Parathyroid adenoma (tissue), 2 donors: ENCODE results near the gene NTPCR.

Experiments used
- H2AFZ ChIP-seq: fragments of 300-600 bp; sonication (generic); one replicate; pipeline ENCODE4 v1.7.0; 2017; ENCODE audit warnings: antibody characterized with exemption, mild to moderate bottlenecking
- H3K27ac ChIP-seq: fragments of 300-600 bp; sonication (generic); one replicate; pipeline ENCODE4 v1.7.0; 2017
- H3K27me3 ChIP-seq: fragments of 300-600 bp; sonication (generic); one replicate; pipeline ENCODE4 v1.7.0; 2017; ENCODE audit warnings: low read length; ENCODE audit not compliant: control insufficient read depth, insufficient read depth
- H3K36me3 ChIP-seq: fragments of 300-600 bp; sonication (generic); one replicate; pipeline ENCODE4 v1.7.0; 2017; ENCODE audit warnings: low read length; ENCODE audit not compliant: control insufficient read depth, insufficient read depth
- H3K4me1 ChIP-seq: fragments of 300-600 bp; sonication (generic); one replicate; pipeline ENCODE4 v1.7.0; 2017; ENCODE audit warnings: control low read depth
- H3K4me2 ChIP-seq: fragments of 300-600 bp; sonication (generic); one replicate; pipeline ENCODE4 v1.7.0; 2017; ENCODE audit warnings: low read length
- H3K4me3 ChIP-seq: fragments of 300-600 bp; sonication (generic); one replicate; pipeline ENCODE4 v1.7.0; 2017; ENCODE audit warnings: low read depth, low read length
- H3K79me2 ChIP-seq: fragments of 300-600 bp; sonication (generic); one replicate; pipeline ENCODE4 v1.7.0; 2017; ENCODE audit warnings: control low read depth
- H3K9ac ChIP-seq: fragments of 300-600 bp; sonication (generic); one replicate; pipeline ENCODE4 v1.7.0; 2017; ENCODE audit warnings: mild to moderate bottlenecking
- H3K9me3 ChIP-seq: fragments of 300-600 bp; sonication (generic); one replicate; pipeline ENCODE4 v1.7.0; 2017; ENCODE audit warnings: low read length; ENCODE audit not compliant: control insufficient read depth
- TF ChIP-seq, protein P1 (sequence below): fragments of 300-600 bp; sonication (generic); IDR thresholded peaks from one replicate; pipeline ENCODE4 v1.7.0; 2017; ENCODE audit warnings: antibody characterized with exemption, mild to moderate bottlenecking
- donor health status: primary hyperparathyroidism.

NTPCR gene

DNA sequence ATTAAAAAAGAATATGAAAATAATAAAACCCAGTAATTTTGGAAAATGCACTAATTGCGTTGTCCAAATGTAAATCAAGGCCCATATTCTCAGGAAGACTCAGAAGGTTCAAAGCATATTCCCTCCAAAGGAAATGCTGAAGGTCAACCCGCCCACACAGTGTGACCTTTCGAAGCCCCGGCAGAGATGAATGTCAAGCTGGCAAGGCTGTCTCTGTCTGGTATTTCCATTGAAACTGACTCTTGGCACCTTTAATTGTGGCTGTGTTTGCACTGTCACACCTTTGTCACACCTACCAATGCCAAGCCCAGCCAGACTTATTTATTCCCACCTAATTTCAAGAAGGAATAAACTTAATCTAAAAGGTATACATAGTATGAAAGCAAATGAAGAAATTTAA is 82.5 kb downstream of the NTPCR start:
- H3K79me2 ChIP-seq = no peaks in the 10 kb centered on the region
- H3K36me3 ChIP-seq = no peaks in the 10 kb centered on the region
- no peaks in the 10 kb centered on the region for H3K27me3 ChIP-seq
- no peak overlapping the region for H2AFZ ChIP-seq
- no peak overlapping the region for H3K9ac ChIP-seq
- no peaks in the 10 kb centered on the region for H3K9me3 ChIP-seq
- H3K4me1 ChIP-seq = no peaks in the 10 kb centered on the region
- no peak overlapping the region for H3K4me3 ChIP-seq
- H3K4me2 ChIP-seq = no peak overlapping the region
- TF ChIP-seq, protein P1, sequence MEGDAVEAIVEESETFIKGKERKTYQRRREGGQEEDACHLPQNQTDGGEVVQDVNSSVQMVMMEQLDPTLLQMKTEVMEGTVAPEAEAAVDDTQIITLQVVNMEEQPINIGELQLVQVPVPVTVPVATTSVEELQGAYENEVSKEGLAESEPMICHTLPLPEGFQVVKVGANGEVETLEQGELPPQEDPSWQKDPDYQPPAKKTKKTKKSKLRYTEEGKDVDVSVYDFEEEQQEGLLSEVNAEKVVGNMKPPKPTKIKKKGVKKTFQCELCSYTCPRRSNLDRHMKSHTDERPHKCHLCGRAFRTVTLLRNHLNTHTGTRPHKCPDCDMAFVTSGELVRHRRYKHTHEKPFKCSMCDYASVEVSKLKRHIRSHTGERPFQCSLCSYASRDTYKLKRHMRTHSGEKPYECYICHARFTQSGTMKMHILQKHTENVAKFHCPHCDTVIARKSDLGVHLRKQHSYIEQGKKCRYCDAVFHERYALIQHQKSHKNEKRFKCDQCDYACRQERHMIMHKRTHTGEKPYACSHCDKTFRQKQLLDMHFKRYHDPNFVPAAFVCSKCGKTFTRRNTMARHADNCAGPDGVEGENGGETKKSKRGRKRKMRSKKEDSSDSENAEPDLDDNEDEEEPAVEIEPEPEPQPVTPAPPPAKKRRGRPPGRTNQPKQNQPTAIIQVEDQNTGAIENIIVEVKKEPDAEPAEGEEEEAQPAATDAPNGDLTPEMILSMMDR = no peak
- H3K27ac ChIP-seq = no peak overlapping the region

DNA sequence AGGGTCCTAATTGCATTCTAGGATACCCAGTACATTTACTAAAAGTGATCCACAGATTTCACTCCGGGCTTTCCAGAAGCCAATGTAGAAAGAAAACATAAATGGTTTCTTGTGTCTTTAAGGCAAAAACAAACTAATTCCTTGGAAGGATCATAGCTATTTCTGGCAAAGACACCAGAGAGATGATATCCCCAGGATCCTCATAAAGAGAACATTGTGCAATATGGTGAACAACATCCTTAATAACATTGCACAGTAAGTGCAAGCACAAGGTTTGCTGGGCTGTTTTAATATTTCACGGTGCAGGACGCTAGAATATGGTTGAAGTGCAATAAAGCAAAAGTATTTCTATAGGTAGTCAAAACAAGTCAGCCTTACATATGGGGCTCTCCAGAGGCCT is 83.0 kb downstream of the NTPCR start:
- no peaks in the 10 kb centered on the region for H3K36me3 ChIP-seq
- H3K9ac ChIP-seq = no peak overlapping the region
- no peaks in the 10 kb centered on the region for H3K4me1 ChIP-seq
- H3K4me2 ChIP-seq = no peak overlapping the region
- no peaks in the 10 kb centered on the region for H3K27me3 ChIP-seq
- H3K4me3 ChIP-seq = no peak overlapping the region
- H3K79me2 ChIP-seq = no peaks in the 10 kb centered on the region
- TF ChIP-seq, protein P1 = no peak
- H3K27ac ChIP-seq = no peak overlapping the region
- no peak overlapping the region for H2AFZ ChIP-seq
- H3K9me3 ChIP-seq = no peaks in the 10 kb centered on the region
